NOMO-1 treated with DMSO at 0.1 percent for 48 hours (cell line): ENCODE data around the gene SIX5.
"Not testable (repeated sequence)": the region's sequence is repeated elsewhere in the genome, so short reads cannot be mapped to it uniquely, and the experiment has no call there.

Experiments used
- DNase-seq: peaks from one replicate; lab custom pipeline; 2025; ENCODE audit not compliant: unreplicated experiment; lab: John Stamatoyannopoulos, UW

SIX5 gene

GRCh38 chr19:45768984-45769782 lies at the start of gene SIX5:
Gene SIX5 (minus strand): TSS chr19:45769252. CDS start chr19:45768844, 408 bp downstream.
- peak; percentile 90 for DNase-seq

- no peak for DNase-seq
Measured at GRCh38 chr19:45817725-45818301, 48.8 kb upstream of the SIX5 start.

- DNase-seq, result peak; percentile 87
Measured at GRCh38 chr19:45817010-45817724, 48.1 kb upstream of the SIX5 start.

DNA sequence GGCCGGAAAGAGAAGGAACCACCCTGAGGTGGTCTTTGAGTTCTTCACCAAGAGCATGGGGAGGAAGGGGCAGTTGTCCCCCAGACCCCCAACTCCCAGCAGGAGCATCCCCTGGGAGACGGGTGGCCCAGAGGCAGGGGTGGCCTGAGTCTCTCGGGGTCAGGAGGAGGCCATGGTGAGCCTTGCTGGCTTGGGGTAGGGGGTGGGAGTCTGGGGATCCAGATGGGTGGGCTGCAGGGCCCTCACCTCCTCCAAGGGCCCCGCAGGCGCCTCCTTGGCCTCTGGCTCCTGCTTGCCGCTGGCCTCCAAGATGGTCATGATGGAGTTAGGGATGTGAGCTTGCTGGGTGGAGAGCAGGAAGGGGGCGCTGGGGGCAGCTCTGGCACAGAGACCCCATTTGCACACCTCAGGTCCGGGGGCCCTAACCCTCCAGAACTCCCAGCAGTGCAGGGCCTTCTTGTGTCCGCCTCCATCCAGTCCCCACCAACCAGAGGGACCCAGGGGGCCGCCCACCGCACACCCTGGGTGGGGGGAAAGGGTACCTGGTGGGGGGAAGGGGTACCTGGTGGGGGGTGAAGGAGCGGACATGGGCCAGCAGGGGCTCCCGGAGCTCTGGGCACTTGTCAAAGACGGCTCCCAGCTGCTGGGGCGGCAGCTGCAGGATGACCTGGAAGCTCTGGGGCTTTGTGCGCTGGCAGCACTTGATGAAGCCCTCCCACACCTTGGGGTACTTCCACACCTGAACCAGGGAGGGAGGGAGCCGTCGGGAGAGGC lies 47.4 kb upstream of the SIX5 start:
- no peak for DNase-seq

GRCh38 chr19:45815481-45816216 lies 46.6 kb upstream of the SIX5 start:
- DNase-seq, result no peak

GRCh38 chr19:45814851-45815480 lies 45.9 kb upstream of the SIX5 start, which contains the start of gene RSPH6A:
Gene RSPH6A (minus strand): TSS chr19:45815308. CDS start chr19:45815176, 132 bp downstream.
- DNase-seq, result no peak

DNA sequence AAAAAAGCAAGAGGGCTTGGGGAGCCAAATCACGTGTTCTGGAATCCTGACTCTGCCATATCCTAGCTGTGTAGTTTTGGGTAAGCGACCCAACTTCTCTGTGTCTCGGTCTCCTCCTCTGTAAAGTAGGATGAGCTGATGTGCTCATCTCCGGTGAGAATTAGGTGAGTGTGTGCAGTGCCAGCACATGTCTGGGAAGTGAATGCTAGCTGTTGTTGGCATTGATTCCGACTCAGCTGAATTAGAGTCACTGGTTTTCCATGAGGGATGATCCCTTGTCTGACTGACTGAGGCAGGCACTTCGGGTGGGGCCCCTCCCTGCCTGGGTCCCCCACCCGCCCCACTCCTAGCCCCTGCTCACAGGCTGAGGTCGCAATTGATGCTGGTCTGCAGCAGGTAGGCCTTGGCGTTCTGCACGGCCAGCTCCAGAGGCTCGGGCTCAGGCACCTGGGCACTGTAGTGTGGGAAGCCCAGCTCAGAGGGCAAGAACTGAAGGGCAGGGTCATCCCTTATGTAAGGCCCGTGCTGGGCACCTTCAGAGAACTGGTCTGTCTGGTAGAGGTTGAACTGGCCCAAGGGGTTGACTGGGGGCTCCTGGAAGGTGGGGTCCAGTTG lies 45.2 kb upstream of the SIX5 start:
- no peak for DNase-seq

DNA sequence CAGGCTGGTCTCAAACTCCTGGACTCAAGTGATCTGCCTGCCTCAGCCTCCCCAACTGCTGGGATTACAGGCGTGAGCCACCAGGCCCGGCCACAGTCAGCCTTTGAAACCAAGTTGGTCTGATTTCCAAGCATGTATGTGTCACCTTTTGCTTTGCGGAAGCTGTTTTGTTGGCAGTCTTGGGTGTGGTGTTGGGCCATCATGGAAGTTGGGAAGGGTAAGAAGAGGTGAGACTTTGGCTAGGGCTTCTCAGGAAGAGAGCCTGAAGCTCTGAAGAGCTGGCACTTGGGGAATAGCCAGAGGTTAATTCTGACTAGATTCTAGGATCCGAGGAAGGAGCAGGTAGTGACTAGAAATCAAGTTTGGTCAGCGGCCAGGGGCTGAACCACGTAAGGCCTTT lies 43.2 kb upstream of the SIX5 start:
- DNase-seq, result no peak

DNA sequence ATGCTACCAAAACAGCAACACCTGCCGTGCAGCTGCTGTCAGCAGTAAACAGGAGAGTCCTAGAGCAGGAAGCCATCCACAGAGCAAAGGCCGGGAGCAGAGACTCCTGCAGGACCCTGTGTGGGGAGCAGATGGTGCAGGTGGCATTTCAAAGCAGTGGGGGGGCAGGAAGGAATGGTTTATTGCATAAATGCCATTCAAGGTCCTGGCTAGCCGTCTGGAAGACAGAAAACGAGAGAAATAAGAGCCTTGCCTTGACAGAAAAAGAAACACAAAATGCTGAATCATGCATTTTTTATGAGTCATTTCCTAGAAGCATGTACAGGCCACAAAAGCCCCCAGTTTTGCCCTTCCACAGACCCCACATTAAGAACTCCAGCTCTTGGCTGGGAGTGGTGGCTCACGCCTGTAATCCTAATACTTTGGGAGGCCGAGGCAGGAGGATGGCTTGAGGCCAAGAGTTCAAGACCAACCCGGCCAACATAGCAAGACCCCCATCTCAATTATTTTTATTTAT lies 40.6 kb upstream of the SIX5 start:
- peak; percentile 38 for DNase-seq

DNA sequence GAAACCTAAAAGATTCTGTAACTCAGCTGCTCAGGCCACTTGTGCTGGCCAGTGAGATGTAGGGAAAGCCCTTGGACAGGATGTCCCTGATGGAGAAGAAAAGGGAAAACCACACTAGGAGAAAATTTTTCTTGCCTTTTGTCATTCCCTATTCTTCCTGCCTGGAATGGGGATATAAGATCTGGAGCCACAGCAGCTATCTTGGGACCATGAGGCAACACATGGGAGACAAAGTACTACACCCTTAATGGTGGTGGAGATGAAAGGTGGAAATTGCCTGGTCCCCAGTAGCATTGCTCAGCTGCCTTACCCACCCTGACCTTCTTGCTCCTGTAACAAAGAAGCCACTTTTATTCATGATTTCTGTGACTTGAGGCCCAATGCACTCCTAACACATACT lies 36.7 kb upstream of the SIX5 start:
- DNase-seq, result no peak

DNA sequence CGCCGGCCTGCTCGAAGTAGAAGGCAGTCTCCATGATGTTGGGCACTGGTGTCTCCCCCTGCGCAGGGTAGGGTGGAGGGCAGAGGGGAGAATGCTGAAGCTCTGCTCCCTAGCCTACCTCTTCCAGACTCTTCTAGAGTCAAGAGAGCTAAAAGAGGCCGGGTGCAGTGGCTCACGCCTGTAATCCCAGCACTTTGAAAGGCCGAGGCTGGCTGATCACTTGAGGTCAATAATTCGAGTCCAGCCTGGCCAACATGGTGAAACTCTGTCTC lies 35.8 kb upstream of the SIX5 start:
- DNase-seq, result no peak

GRCh38 chr19:45804140-45804958 lies 35.3 kb upstream of the SIX5 start:
- DNase-seq, result no peak

DNA sequence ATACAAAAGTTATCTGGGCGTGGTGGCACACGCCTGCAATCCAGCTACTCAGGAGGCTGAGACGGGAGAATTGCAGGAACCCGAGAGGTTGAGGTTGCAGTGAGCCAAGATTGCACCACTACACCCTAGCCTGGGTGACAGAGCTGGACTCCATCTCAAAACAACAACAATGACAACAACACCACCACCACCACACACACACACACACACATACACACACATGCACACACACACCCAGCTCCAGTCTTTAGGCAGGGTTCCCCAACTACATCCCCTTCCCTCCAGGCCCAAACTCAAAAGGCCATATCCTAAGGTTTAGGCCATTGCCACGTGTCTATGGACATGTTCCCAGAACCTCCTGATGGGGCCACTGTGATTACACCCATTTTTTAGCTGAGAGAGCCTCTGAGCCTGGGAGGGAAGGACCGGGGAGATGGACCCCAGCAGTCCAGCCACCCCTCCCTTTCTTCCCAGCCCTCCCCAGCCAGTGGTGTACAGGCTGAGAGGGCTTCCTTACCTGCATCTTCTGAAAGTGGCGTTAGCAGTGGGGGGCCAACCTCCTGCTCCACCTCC lies 32.6 kb upstream of the SIX5 start:
- no peak for DNase-seq

GRCh38 chr19:45800070-45800553 lies 31.1 kb upstream of the SIX5 start:
- DNase-seq, result no peak

GRCh38 chr19:45799541-45799940 lies 30.5 kb upstream of the SIX5 start:
- not testable (repeated sequence) for DNase-seq

GRCh38 chr19:45798995-45799517 lies 30.0 kb upstream of the SIX5 start:
- DNase-seq, result peak; percentile 25

DNA sequence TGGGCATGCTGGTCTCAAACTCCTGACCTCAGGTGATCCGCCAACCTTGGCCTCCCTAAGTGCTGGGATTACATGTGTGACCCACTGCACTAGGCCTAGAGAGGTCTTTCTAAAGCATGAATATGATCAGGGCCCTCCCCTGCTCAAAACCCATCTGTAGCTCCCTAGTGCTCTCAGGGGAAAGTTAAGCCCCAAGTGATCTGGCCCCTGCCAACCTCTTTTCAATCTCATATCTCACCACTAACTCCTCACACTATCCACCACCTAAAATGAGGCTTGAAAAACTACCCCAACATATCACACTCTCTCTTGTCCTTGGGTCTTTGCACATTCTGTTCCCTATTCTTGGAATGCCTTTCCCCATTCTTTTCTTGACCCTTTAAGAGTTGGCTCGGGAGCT lies 25.6 kb upstream of the SIX5 start:
- DNase-seq, result no peak

GRCh38 chr19:45793876-45794275 lies 24.8 kb upstream of the SIX5 start:
- no peak for DNase-seq
